Neural cell (in vitro differentiated cells): Measurements from ENCODE around the gene MAPT.

Experiments used
- POLR2AphosphoS5 ChIP-seq: IDR thresholded peaks from 2 replicates; pipeline ENCODE4 v1.6.1; 2012
- TF ChIP-seq, protein P1 (sequence below): fragments of 450-650 bp; IDR thresholded peaks from 2 replicates; pipeline ENCODE4 v1.5.1; 2014; ENCODE audit warnings: antibody characterized with exemption, mild to moderate bottlenecking, moderate library complexity; ENCODE audit not compliant: poor library complexity, severe bottlenecking

DNA sequence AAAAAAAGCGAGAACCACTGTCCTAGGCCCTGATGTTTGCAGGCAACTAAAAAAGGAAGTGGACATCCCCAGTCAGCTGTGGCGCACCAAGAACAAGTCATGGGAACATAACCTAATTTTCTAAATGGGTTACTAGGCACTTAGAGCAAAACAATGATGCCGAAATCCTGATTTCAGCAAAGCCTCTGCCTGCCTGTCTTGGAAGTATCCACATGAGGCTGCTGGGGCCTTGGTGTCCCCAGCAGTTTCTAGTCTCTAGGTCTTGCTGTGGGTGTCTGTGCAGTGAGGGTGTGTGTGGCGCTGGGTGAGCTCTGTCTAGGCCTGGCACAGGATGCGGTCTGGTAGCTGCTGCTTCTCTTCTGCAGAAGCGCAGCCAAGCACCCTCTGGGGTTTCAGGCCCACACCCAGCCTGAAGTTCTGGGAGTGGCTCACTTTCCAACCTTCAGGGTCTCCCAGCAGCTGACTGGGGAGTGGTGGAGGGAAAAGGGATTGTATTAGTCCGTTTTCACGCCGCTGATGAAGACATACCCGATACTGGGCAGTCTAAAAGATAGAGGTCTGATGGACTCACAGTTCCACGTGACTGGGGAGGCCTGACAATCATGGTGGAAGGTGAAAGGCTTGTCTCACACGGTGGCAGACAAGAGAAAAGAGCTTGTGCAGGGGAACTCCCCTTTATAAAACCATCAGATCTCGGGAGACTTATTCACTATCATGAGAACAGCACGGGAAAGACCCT, 125.8 kb downstream of the MAPT start:
- TF ChIP-seq, protein P1, sequence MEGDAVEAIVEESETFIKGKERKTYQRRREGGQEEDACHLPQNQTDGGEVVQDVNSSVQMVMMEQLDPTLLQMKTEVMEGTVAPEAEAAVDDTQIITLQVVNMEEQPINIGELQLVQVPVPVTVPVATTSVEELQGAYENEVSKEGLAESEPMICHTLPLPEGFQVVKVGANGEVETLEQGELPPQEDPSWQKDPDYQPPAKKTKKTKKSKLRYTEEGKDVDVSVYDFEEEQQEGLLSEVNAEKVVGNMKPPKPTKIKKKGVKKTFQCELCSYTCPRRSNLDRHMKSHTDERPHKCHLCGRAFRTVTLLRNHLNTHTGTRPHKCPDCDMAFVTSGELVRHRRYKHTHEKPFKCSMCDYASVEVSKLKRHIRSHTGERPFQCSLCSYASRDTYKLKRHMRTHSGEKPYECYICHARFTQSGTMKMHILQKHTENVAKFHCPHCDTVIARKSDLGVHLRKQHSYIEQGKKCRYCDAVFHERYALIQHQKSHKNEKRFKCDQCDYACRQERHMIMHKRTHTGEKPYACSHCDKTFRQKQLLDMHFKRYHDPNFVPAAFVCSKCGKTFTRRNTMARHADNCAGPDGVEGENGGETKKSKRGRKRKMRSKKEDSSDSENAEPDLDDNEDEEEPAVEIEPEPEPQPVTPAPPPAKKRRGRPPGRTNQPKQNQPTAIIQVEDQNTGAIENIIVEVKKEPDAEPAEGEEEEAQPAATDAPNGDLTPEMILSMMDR: no peak
- no peak for TF ChIP-seq POLR2AphosphoS5
